Forelimb muscle (tissue), 1 donor: ENCODE data around the gene MAP4K4. TPM values are rescaled to one million over a fixed set of nuclear protein-coding genes. Genes with fewer than 3 reads are reported as not detected.

ENCODE experiments used
- DNase-seq: peaks from one replicate; pipeline ENCODE4 v3.0.0-alpha.2; 2013; ENCODE audit warnings: low read depth
- polyA plus RNA-seq: library from polyadenylated mRNA; unstranded; fragments of 120-200 nt; gene quantifications from one replicate; pipeline ENCODE4 v1.2.1, GENCODE V29; 2013; ENCODE audit not compliant: insufficient read length

Gene MAP4K4
- polyA plus RNA-seq, 1 donor = 126 TPM

- DNase-seq = no peak
Measured at GRCh38 chr2:101833890-101834523, 136.5 kb downstream of the MAP4K4 start.

GRCh38 chr2:101837354-101837753 lies 139.8 kb downstream of the MAP4K4 start:
- DNase-seq = no peak

- no peak for DNase-seq
Measured at GRCh38 chr2:101841679-101842327, 144.3 kb downstream of the MAP4K4 start.

- DNase-seq = no peak
Measured at GRCh38 chr2:101842471-101842870, 145.0 kb downstream of the MAP4K4 start.

GRCh38 chr2:101843048-101843447 lies 145.5 kb downstream of the MAP4K4 start:
- no peak for DNase-seq

GRCh38 chr2:101843471-101843870 lies 146.0 kb downstream of the MAP4K4 start:
- no peak for DNase-seq

- no peak for DNase-seq
Measured at GRCh38 chr2:101844055-101844635, 146.6 kb downstream of the MAP4K4 start.

GRCh38 chr2:101846973-101847372 lies 149.5 kb downstream of the MAP4K4 start:
- no peak for DNase-seq

GRCh38 chr2:101847661-101848339 lies 150.3 kb downstream of the MAP4K4 start:
- DNase-seq = no peak

- no peak for DNase-seq
Measured at GRCh38 chr2:101848769-101849410, 151.4 kb downstream of the MAP4K4 start.

- DNase-seq = no peak
Measured at GRCh38 chr2:101850450-101850849, 152.9 kb downstream of the MAP4K4 start.

- DNase-seq = no peak
Measured at GRCh38 chr2:101850991-101851390, 153.5 kb downstream of the MAP4K4 start.

- no peak for DNase-seq
Measured at GRCh38 chr2:101852824-101853223, 155.3 kb downstream of the MAP4K4 start.

GRCh38 chr2:101854877-101855276 lies 157.4 kb downstream of the MAP4K4 start:
- no peak for DNase-seq

- no peak for DNase-seq
Measured at GRCh38 chr2:101855776-101856175, 158.3 kb downstream of the MAP4K4 start.

- DNase-seq = no peak
Measured at GRCh38 chr2:101858246-101858645, 160.7 kb downstream of the MAP4K4 start.

GRCh38 chr2:101858910-101859309 lies 161.4 kb downstream of the MAP4K4 start:
- DNase-seq = no peak

- DNase-seq = no peak
Measured at GRCh38 chr2:101859604-101860003, 162.1 kb downstream of the MAP4K4 start.

- DNase-seq = no peak
Measured at GRCh38 chr2:101860157-101860556, 162.7 kb downstream of the MAP4K4 start.

- DNase-seq = no peak
Measured at GRCh38 chr2:101860782-101861181, 163.3 kb downstream of the MAP4K4 start.

GRCh38 chr2:101861382-101861781 lies 163.9 kb downstream of the MAP4K4 start:
- DNase-seq = no peak

GRCh38 chr2:101863534-101863933 lies 166.0 kb downstream of the MAP4K4 start:
- no peak for DNase-seq
